G401.6 (cell line): ENCODE data around the gene PI4K2B.
"Not testable (repeated sequence)": the region's sequence is repeated elsewhere in the genome, so short reads cannot be mapped to it uniquely, and the experiment has no call there.

Experiments used
- FAIRE-seq: peaks from 2 replicates; lab custom pipeline; 2012; peaks lifted over from hg19 to GRCh38; lab: Jason Lieb, UNC

PI4K2B gene

GRCh38 chr4:25245181-25245580 is 11.3 kb downstream of the PI4K2B start:
- no peak for FAIRE-seq

- FAIRE-seq = no peak
These were observed 13.1 kb downstream of the PI4K2B start for GRCh38 chr4:25246680-25247611.

GRCh38 chr4:25248875-25249274 is 15.0 kb downstream of the PI4K2B start:
- FAIRE-seq = not testable (repeated sequence)

- not testable (repeated sequence) for FAIRE-seq
These were observed 15.7 kb downstream of the PI4K2B start for GRCh38 chr4:25249494-25249893.

- FAIRE-seq = no peak
These were observed 18.6 kb downstream of the PI4K2B start for GRCh38 chr4:25252230-25253070.

GRCh38 chr4:25253071-25253445 is 19.2 kb downstream of the PI4K2B start:
- no peak for FAIRE-seq

- FAIRE-seq = not testable (repeated sequence)
These were observed 20.0 kb downstream of the PI4K2B start for GRCh38 chr4:25253786-25254185.

GRCh38 chr4:25258980-25259578 is 25.2 kb downstream of the PI4K2B start:
- FAIRE-seq = no peak

GRCh38 chr4:25271866-25272265 is 38.0 kb downstream of the PI4K2B start:
- FAIRE-seq = no peak

GRCh38 chr4:25280210-25280609 is 46.4 kb downstream of the PI4K2B start:
- no peak for FAIRE-seq

GRCh38 chr4:25283948-25284347 is 50.1 kb downstream of the PI4K2B start:
- FAIRE-seq = no peak

GRCh38 chr4:25284466-25284865 is 50.6 kb downstream of the PI4K2B start:
- no peak for FAIRE-seq

GRCh38 chr4:25290490-25291067 is 56.7 kb downstream of the PI4K2B start:
- FAIRE-seq = no peak

- FAIRE-seq = no peak
These were observed 57.4 kb downstream of the PI4K2B start for GRCh38 chr4:25291158-25291733.

GRCh38 chr4:25297528-25298242 is 63.9 kb downstream of the PI4K2B start:
- FAIRE-seq = no peak

- FAIRE-seq = no peak
These were observed 65.8 kb downstream of the PI4K2B start for GRCh38 chr4:25299476-25300203.

- no peak for FAIRE-seq
These were observed 67.6 kb downstream of the PI4K2B start for GRCh38 chr4:25301471-25301870.

- FAIRE-seq = no peak
These were observed 68.8 kb downstream of the PI4K2B start for GRCh38 chr4:25302626-25303025.

GRCh38 chr4:25303578-25303977 is 69.7 kb downstream of the PI4K2B start:
- no peak for FAIRE-seq

GRCh38 chr4:25306518-25307057 is 72.8 kb downstream of the PI4K2B start:
- no peak for FAIRE-seq
